GM19035 (cell line): ENCODE measurements around the gene BEGAIN.

ENCODE experiments used
- ATAC-seq: cut with Tn5 transposase; IDR thresholded peaks from one replicate; pipeline ENCODE4 v1.9.1; 2021; ENCODE audit not compliant: unreplicated experiment

Gene BEGAIN

DNA sequence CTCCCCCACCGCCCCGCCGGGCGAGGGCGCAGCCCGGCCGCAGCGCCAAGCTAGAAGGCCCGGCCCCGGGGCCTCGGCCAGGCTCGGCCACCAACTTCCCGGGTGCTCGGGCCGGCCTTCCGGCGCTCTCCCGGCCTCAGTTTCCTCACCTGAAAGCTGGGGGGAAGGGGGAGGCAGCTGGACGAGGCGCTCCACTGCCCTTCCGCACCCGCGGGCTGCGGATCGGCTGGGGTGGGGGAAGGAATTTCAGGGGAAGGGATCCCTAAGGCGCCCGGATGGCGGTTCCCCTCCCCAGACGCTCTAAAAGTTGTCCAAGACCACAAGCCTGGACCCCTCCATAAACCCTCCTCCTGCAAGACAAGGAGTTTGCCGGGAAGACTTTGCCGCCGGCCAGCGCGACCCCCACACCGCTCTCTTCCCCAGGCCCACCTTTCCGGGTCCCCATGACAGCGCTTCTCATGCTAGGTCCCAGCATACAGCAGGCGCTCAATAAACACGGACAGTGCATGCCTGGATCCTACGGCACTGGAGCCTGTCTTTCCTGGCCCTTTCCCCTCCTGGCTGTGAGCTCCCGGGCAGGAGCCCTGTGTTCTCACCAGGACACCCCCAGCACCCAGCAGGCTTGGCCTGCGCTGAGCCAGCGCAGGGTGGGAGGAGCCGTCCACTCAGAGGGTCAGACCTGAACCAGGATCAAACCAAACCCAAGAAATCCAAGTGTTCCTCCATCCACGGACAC lies 18.1 kb downstream of the BEGAIN start:
- ATAC-seq: no peak

DNA sequence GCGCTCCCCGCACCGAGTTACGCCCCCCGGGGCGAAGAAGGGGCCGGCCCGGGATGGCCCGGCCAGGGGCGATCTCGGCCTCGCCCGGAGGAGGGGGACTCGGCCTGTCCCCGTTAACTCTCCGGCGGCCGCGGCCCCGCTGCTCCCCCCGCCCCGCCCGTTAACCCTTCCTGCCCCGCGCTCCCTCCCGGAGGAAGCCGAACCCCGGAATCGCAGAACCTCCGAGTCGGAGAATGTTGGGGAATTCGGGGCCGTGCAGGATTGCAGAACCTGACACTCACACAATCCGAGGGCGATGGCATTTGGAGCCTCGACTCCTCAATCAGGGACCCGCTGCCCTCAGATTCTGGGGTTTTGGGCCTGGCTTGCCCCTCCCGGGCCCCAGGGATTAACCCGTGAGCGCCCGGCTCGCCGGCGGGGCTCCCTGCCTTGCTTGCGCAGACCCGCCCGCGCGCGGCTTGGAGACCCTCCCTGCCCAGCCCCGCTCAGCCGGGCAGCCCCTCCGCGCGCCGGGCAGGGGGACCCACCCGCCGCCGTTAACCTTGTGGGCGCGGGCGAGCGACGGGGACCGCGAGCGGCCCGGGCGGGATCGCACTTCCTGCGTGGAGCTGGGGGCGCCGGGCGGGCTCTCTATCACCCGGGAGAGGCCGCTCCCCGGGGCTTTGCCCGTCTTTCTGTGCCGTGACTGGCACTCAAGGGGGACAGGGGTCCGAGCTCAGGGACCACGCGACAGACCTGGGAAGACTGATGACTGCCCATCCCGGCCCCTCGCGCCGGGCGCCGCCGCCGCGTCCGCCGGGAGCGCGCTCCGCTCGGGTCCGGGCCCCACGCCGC lies 18.8 kb downstream of the BEGAIN start:
- ATAC-seq: no peak

DNA sequence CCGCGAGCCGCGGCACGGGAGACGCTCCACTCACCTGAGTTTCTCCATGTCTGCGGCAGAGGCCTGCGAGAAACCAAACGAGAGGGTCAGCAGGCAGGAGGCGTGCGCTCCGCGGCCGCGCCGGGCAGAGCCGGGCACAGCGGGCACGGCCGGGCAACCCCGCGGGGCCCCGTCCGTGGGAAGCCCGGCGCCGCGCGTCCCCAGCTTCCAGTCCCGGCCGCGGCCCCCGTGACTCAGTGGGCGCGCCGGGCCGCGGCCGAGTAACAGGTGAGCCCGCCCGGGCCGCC lies 19.4 kb downstream of the BEGAIN start:
- ATAC-seq: no peak

DNA sequence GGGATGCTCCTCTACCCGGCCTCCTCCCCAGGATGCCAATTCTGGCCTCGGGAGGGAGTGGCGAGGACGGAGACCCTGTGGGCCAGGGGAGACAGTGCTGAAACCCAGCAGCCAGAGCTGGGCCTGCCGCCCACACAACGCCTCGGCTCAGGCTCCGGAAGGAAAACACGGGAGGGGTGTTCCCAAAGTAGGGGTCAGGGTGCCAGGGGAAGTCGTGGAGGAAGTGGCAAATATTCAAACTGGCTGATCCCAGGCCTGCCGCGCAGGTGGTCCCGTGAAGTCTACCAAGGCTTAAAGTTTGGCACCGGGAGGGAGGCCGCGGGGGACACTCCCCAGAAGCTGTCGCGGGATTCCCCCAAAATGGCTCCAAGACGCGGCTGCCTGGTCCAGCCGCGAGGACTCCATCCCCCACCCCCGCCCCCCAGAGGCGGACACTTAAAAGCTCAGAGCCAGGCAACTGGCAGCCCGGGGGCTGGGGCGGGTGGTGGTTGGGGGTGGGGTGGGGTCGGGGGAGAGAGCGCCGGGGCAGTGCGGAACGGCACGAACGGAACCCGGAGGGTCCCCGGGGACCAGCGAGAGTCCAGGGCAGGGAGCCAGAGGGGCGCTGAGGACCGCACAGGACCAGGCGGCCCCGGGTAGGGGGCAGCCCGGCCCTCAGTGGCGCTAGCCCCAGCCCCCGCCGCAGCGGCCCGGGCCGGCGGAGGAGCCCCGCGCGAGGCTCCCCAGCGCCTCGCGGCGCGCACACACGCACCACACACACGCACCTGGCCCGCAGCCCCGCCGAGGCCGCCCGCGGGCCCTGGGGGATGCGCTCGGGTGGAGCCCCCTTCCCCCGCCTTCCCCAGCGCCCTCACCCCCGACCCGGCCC lies 20.0 kb downstream of the BEGAIN start:
- ATAC-seq: no peak

DNA sequence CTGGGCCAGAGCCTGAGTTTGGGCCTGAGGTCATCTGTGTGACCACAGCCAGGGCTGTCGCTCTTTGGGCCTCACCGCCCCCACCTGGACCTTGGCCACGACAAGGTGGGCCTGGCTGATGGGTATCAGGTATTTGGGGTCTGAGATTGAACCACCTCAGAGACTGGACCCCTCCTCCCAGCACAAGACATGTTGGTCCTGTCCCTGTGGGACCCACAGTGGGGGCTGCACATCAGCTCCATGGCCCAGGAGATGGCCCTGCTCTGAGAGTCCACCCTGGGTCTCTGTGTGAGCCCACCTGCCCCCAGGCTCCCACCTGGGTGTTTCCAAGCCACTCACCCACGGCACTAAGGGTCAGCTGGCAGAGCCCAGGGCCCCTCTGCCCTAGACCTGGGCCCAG lies 20.6 kb downstream of the BEGAIN start:
- no peak for ATAC-seq

DNA sequence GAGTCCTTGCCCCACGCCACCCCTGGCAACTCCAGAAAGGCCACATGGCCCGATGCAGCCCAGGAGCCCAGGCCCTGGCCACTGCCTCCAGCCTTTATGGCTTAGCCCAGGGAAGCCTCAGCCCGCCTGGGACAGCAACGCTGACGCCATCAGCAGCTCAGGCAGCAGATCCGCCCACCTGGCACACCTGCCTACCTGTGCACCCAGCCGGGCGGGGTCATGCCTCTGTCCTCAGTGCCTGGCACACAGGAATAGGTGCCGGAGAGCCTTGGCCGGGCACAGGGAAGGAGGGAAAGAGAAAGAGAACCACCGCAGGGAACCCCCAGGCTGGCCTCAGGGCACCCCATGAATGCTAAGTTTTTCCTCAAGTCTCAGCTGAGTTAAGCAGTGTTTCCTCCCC lies 21.1 kb downstream of the BEGAIN start:
- no peak for ATAC-seq

DNA sequence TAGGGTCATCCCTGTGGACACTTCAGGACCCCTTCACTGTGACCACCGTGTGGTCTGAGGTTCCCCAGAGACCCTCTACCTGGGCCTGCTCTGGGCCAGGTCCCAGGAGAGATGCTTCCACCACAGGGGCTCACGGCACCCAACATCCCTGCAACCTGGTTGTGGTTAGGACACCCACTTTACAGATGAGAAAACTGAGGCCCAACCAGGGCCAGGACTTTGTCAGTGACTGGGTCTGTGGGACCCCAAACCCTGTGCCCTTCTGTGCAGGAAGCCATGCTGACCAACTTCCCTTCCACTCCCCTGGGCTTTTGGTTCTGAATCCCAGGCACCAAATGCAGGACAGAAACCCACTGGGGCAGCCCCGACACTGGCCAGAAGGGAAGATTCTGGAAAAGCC lies 21.6 kb downstream of the BEGAIN start:
- ATAC-seq: no peak

DNA sequence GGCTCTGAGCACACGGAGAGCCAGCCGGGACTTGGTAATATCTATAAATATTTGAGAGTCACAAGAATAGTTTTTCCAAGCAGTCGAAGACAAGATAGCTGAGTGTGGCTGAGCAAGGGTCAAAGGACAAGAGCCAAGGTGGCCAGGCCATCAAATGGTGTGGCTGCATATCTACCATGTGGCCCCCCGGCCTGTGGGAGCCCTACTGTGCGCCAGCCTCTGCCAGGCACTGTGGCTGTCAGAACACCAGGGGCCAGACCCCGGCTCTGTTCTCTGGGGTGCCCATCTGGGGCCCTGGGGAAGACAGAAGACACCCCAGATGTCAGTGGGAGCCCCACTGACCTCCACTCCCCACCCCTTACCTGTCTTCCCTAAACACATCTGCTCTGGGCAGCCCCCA lies 22.7 kb downstream of the BEGAIN start:
- no peak for ATAC-seq

DNA sequence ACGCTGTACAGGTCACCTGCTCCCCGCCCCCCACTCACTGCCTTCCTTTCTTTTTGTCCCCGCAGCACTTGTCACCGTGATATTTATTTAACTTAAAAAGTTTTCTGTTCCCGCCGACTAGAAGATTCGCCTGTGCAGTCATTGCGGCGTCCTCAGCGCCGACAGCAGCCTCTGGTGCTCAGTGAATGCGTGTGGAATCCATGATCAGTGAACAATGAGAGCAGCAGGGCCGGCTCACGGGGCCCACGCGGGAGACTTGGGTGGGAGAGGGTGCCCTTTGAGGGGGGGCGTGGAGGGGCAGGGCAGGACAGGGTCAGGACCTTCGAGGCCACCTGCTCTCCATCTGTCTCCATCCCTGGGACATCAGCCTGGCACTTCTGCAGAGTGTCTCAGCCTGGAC lies 24.5 kb downstream of the BEGAIN start:
- ATAC-seq: no peak

DNA sequence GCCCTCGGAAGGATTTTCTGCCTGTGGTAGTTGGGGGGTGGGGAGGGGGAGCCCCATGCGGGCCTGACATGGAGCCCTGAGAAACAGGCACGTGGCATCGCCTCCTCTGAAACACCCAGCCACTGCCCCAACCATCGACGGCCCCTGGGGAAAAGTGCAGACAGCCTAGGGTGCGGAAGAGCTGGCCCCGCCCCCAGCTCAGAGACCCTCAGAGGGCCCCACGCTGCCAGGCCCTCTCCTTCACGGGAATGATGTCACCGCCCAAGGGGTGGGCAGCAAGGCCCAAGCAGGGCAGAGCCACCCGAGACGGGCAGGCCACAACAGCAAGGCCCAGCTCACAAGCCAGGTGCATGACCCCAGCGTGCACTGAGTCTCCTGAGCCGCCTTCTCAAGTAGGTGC lies 26.2 kb downstream of the BEGAIN start:
- ATAC-seq: no peak

DNA sequence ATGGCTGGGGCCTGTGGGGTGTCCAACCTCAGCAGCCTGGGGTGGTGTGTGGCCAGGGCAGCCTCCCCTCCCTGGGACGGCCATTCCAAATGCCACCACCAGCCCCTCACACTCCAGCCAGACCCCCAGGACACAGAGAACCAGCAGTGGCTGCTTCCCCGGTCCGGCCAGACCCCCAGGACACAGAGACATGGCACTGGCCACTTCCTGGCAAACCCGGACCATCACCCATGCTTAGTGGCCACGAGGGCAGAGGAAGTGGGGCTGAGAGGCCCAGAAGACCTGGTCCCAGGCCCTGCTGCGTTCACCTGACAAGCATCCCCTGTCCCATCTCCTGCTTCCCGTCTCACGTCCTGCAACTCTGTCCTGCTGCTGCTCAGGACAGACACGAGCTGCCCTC lies 26.7 kb downstream of the BEGAIN start:
- no peak for ATAC-seq

DNA sequence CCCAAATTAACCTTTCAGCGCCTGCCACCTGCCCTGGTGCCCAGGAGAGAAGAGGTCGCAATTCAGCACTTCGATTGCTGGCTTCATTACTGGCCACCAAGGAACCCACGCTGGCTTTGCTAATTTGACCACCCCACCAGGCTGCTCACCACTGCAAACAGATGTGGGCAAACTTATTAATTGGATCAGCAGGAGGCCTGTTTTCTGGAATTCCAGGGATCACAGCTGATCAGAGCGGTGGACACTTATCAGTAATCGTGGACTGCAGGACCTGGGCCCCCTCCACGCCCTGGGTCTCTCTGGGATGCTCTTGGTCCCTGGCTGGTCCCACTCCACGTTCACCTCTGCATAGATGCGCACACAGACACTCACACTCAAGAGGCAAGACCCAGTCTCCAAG lies 27.8 kb downstream of the BEGAIN start:
- ATAC-seq: no peak

DNA sequence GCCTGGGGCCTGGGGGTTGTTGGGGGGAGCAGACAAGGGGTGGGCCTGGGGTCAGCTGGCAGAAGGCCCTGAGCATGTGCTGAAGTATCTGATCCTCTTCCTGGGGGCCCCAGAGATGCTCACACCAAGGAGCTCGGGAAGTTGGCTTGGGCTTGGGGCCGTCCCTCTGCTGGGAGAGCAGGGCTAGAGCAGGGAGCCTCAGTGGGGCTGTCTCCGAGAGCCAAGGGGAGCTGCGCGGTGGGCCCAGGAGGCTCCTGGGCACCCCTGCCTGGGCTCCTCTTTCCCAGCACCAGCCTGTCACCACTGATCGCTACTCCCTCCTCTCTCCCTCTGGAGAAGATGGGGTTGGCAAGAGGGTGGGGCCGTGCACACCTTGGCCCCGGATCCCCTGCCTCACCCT lies 28.3 kb downstream of the BEGAIN start:
- ATAC-seq: no peak

DNA sequence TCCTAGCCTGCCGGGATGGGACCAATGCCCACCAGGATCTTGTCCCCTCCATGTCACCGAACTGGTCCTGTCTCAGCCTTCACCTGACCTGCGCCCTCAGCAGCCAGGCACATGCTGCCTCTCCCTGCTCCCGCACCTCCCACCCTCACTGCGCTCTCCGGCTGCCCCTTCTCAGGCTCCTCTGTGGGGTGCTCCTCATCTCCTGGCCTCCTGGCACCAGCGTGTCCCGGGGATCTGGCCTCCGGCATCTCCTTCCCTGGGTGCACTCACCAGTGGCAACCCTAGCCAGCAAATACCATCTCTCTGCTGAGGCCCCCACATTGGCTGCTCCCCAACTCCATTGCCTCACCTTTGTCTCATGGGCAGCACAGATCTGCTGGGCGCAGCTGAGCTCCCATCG lies 29.0 kb downstream of the BEGAIN start:
- ATAC-seq: no peak

DNA sequence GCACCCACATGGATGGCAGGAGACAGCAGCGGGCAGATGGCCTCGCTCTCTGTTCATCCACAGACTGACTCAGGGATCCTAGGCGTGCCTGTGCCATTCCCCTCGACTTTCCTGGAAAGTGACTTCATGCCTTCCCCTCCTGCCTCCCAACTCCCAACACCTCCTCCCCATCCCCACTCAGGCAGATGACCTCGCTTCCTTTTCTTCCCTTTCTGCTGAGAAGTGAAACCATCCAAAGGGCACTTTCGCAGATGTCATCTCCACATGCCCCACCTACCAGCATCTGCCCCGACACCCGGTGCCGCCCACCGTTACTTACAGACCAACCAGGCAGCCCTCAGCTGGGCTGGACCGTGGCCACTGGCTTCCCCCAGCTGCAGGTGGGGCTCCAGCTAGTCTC lies 29.6 kb downstream of the BEGAIN start:
- no peak for ATAC-seq

DNA sequence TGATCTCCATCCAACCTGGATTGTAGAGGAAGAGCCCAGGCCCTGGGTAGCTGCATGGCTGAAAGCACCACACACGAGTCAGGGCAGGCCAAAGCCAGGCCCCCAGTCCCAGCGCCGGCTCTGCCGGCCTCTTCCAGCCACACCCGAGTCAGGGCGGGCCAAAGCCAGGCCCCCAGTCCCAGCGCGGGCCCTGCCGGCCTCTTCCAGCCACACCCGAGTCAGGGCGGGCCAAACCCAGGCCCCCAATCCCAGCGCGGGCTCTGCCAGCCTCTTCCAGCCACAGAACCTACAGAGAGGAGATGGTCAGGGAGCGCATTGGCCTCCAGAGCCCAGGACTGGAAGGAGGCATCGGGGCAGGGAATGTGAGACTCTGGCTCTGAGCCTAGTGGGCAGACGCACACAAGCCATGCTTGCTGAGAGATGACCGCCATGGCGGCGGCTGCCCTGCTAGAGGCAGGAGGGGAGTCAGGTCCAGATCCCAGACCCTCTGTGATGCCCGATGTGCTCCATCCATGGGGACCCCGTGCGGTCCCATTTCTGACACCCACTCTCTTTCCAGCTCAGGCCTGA lies 30.2 kb downstream of the BEGAIN start:
- ATAC-seq: no peak

DNA sequence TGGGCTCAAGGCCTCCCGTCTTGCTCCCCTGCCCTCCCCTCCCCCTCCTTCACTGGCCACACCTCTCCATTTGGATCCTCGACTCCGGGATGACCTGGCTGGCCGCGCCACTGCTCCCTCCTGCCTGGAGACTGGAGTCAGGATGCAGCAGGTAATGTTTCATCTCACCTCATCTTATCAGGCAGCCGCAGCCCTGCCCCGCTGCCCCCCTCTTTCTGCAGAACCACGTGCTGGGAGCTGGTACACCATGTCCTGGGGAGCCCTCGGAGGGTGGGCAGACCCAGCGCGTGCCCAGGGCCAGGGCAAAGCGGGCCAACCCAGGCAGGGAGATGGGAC lies 31.1 kb downstream of the BEGAIN start:
- no peak for ATAC-seq

DNA sequence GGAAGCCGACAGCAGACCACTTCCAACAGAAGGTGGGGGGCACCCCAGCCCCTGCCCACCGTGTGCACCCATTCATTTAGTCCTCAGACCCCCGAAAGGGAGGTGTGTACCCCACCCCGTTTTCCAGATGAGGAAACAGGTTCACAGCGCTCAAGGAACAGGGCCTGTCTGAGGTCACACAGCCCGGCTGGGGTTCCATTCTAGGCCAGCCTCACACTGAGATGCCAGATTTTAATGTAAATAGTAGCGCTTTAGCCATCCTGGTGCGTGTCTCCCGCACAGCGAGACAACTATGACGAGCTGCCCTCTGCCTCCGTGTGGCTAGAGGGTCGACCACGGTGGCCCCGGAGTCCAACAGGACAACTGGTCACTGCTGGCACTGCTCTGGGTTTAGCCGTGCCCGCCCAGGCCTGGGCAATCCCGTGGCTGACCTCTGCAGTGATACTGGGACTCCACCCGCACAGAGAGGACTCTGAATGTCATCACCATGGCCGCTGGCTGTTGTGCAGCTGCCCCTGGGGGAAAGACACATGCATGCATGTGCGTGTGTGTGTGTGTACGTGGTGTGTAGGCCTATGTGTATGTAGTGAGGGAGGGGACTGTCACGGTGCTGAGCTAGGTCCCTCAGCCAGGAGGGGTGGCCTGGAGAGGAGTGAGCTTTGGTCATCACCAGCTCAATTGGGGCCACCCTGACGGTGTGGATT lies 31.6 kb downstream of the BEGAIN start:
- no peak for ATAC-seq

DNA sequence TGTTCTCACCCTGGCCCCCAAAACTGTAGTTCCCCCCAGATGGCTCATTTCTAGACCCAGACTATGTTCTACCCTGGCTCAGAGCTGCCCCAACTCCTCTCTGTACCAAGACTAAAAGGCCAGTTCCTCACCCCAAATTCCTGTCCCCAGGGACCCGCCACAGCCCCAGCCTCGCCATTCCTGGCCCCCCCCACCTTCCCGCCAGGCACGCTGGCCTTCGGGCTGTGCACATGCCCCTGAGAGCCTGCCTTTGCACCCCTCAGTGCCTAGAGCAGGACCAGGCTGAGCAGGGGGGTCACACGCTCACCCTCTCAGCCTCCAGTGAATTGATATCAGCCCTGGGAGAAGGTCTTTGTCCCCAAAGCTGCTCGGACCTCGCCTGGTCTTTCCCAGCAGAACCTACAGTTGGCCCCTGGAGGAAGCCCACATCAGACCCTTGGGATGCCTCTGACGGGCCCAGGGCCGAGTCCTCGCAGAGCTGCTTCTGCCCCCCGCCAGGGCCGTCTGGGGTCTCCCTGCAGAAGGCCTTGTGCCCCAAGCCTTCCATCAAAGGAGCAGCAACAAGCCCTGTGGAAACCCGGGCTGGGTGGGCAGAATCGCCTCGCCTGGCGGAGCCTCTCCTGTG lies 32.4 kb downstream of the BEGAIN start:
- ATAC-seq: no peak

DNA sequence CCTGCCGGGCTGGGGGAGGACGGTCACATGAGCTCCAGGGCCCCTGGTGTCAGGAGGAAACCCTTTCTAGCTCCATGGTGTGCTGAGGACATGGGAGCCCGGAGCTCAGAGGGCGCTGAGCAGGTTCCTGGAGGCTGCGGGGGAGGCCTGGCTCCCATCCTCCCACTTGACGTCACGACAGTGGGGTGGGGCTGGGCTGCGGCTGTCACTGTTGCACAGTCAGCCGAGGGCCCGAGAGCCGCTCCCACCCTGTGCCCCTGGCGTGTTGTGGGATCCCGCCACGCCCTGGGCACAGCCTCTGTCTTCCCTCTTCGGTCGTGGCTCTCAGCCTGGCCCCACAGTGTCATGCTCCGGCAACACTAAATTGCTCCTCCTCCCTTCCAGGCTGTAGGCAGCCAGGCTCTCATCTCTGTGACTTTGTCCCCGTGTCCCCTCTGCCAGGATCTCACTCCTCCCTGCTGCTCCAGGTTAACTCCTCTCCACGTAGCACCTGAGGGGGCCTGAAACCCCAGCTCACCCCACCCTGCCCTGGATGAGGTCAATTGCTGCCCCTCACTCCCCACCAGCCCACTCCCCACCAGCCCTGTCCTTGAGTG lies 33.0 kb downstream of the BEGAIN start:
- ATAC-seq: no peak
